GM12878 (cell line): ENCODE measurements around the gene GRB10. TPM values are rescaled to one million over a fixed set of nuclear protein-coding genes. Genes with fewer than 3 reads are reported as not detected.

Source experiments
- ATAC-seq: fragments of 200-7000 bp; cut with Tn5 transposase; 3 replicates; pipeline ENCODE4 v1.9.1; 2020; ENCODE audit warnings: mild to moderate bottlenecking, moderate library complexity
- BruUV-seq: library from RNA; stranded (reverse); fragments of 400-500 nt; replicated peaks from 2 replicates; lab custom pipeline; 2021; lab: Mats Ljungman, UMichigan
- CTCF ChIA-PET: fragments of 300-600 bp; sonication (Branson Sonifier 250); formaldehyde crosslinking; extraction: SDS; loops from one replicate; lab custom pipeline; 2021; ENCODE audit warnings: inconsistent platforms; lab: Yijun Ruan, JAX
- POLR2A ChIA-PET: fragments of 350-600 bp; formaldehyde crosslinking; extraction: SDS; loops from one replicate; lab custom pipeline; 2021; ENCODE audit warnings: inconsistent platforms; lab: Charles Lee
- RAD21 ChIA-PET: fragments of 300-600 bp; sonication (Branson Sonifier 250); formaldehyde crosslinking; loops from one replicate; lab custom pipeline; 2023; ENCODE audit warnings: antibody characterized with exemption; ENCODE audit not compliant: unreplicated experiment; lab: Charles Lee
- SMC1A ChIA-PET: fragments of 300-600 bp; sonication (Branson Sonifier 250); formaldehyde crosslinking; loops from one replicate; lab custom pipeline; 2023; ENCODE audit not compliant: unreplicated experiment, uncharacterized antibody; lab: Charles Lee
- DNase-seq: peaks from one replicate; pipeline ENCODE4 v3.0.0-alpha.2; 2011; ENCODE audit warnings: low read depth, low spot score
- FAIRE-seq: peaks from 3 replicates; lab custom pipeline; 2011; peaks lifted over from hg19 to GRCh38; lab: Jason Lieb, UNC
- H2AFZ ChIP-seq: 2 replicates; pipeline ENCODE4 v1.6.0; 2011; ENCODE audit warnings: low read depth, low read length, control low read depth; ENCODE audit not compliant: control insufficient read depth
- H3K27ac ChIP-seq: 2 replicates; pipeline ENCODE4 v1.5.1; 2011; ENCODE audit warnings: control low read depth; ENCODE audit not compliant: control insufficient read depth, insufficient read depth
- H3K27me3 ChIP-seq, 2 experiments: replicated peaks in 1 of 2; 2 replicates each; pipeline versions ENCODE4 v1.6.0 to v1.6.1; 2011; ENCODE audit warnings: low read length in 1 of 2; ENCODE audit not compliant: control insufficient read depth in 2 of 2, insufficient read depth in 2 of 2
- H3K36me3 ChIP-seq, 2 experiments: 2 replicates each; pipeline ENCODE4 v1.5.1; 2011; ENCODE audit warnings: low read length in 1 of 2; ENCODE audit not compliant: control insufficient read depth in 2 of 2, insufficient read depth in 2 of 2
- H3K4me1 ChIP-seq: 2 replicates; pipeline ENCODE4 v1.6.1; 2011; ENCODE audit warnings: mild to moderate bottlenecking, low read length, moderate library complexity, mixed read lengths; ENCODE audit not compliant: control insufficient read depth, insufficient read depth
- H3K4me2 ChIP-seq: 2 replicates; pipeline ENCODE4 v1.6.0; 2011; ENCODE audit warnings: control low read depth; ENCODE audit not compliant: control insufficient read depth, insufficient read depth
- H3K4me3 ChIP-seq: fragments of 200-600 bp; sonication (generic); 2 replicates; pipeline ENCODE4 v1.5.1; 2016
- H3K79me2 ChIP-seq: 2 replicates; pipeline ENCODE4 v1.6.0; 2011; ENCODE audit warnings: low read length; ENCODE audit not compliant: control insufficient read depth, insufficient read depth
- H3K9ac ChIP-seq: 2 replicates; pipeline ENCODE4 v1.8.0; 2011; ENCODE audit warnings: low read length, control low read depth, mixed read lengths; ENCODE audit not compliant: control insufficient read depth, insufficient read depth
- H3K9me3 ChIP-seq: replicated peaks from 3 replicates; pipeline ENCODE4 v1.5.1; 2011; ENCODE audit warnings: mild to moderate bottlenecking, low read length; ENCODE audit not compliant: control insufficient read depth, insufficient read depth
- H4K20me1 ChIP-seq: 2 replicates; pipeline ENCODE4 v1.6.0; 2011; ENCODE audit not compliant: control insufficient read depth, insufficient read depth
- ATF3 ChIP-seq: IDR thresholded peaks from 2 replicates; pipeline ENCODE4 v1.6.1; 2011; ENCODE audit warnings: low read depth, mild to moderate bottlenecking, low read length, moderate library complexity, borderline replicate concordance; ENCODE audit errors: extremely low read depth
- CHD1 ChIP-seq: IDR thresholded peaks from 2 replicates; pipeline ENCODE4 v1.6.1; 2012; ENCODE audit warnings: low read depth, low read length, improper control_type of control experiment
- FOXM1 ChIP-seq: IDR thresholded peaks from 2 replicates; pipeline ENCODE4 v1.6.1; 2012; ENCODE audit warnings: low read depth, mild to moderate bottlenecking, inconsistent platforms, low read length, moderate library complexity
- HDAC2 ChIP-seq: fragments of 200-600 bp; sonication (generic); IDR thresholded peaks from 2 replicates; pipeline ENCODE4 v1.6.1; 2017
- HSF1 ChIP-seq: fragments of 150-350 bp; IDR thresholded peaks from 2 replicates; pipeline ENCODE4 v1.6.1; 2014; ENCODE audit warnings: mild to moderate bottlenecking, low read depth, low read length
- IKZF2 ChIP-seq, 2 experiments: fragments of 450-650 bp; IDR thresholded peaks; 2 replicates each; pipeline ENCODE4 v1.6.1; 2017; ENCODE audit warnings: mild to moderate bottlenecking in 2 of 2, moderate library complexity in 2 of 2
- RBBP5 ChIP-seq: fragments of 200-600 bp; sonication (generic); conservative IDR thresholded peaks from 2 replicates; pipeline ENCODE4 v1.6.1; 2016
- WGBS: methylation state at CpG from one replicate; pipeline ENCODE4 v1.1.6; 2016; ENCODE audit warnings: low lambda C conversion rate; ENCODE audit not compliant: insufficient replicate concordance, insufficient coverage; ENCODE audit errors: missing lambda C conversion rate; 5-methylcytosine and 5-hydroxymethylcytosine counted together
- in situ Hi-C: fragments of 300-500 bp; cut with MboI; formaldehyde crosslinking; loops from 9 replicates; pipeline ENCODE4 v1.14.3; 2018; ENCODE audit warnings: mixed read lengths
- intact Hi-C: fragments of 100-400 bp; cut with micrococcal nuclease; formaldehyde crosslinking; loops from one replicate; pipeline ENCODE4 v1.14.2; 2022; ENCODE audit not compliant: unreplicated experiment
- polyA plus RNA-seq, 11 experiments: library from polyadenylated mRNA; depleted of rRNA in 4 of 11; unstranded in 6 of 11; stranded (reverse) in 5 of 11; fragments of >200 nt; fragmentation: Nextera tagmentation in 4 of 11; fragmentation: Illumina TruSeq in 1 of 11; extraction: Ambion mirVana in 4 of 11; extraction: Trizol in 1 of 11; gene quantifications; 1 replicate in 1 of 11; 2 replicates in 10 of 11; pipeline versions ENCODE4 v1.2.1 to v1.2.3, GENCODE V29; 2011 to 2016; ENCODE audit warnings: inconsistent platforms in 2 of 11, missing spikeins in 2 of 11, low read depth in 1 of 11
- total RNA-seq, 4 experiments: library from RNA; depleted of rRNA in 3 of 4; stranded (reverse); fragments of >200 nt in 3 of 4; fragmentation: Illumina TruSeq in 1 of 4; extraction: Trizol in 1 of 4; gene quantifications; 2 replicates each; pipeline versions ENCODE4 v1.2.1 to v1.2.3, GENCODE V29; 2013 to 2021

GRB10 gene
- total and polyA plus RNA-seq, 10 of the 15 experiments (the other 5 are each of a cell fraction or from before 2014, with no cell fraction given) = 0.04 to 0.33 TPM; not detected in 8

GRCh38 chr7:50556247-50556991, 226.3 kb downstream of the GRB10 start:
- intact Hi-C loops = no loop called here
- RAD21 ChIA-PET = no interaction called here
- H2AFZ ChIP-seq = no peak overlapping the region
- no peaks in the 10 kb centered on the region for H3K4me1 ChIP-seq
- SMC1A ChIA-PET = interaction anchor here (1.3 kb wide), 1 partner anchor 11 kb away, joined by 4 read pairs; no protein-coding TSS in a partner anchor
- peaks cover 0 to 2% of the 10 kb centered on the region in 2 experiments; a peak in 1 of 4 replicates for H3K27me3 ChIP-seq
- no peak overlapping the region for H3K4me3 ChIP-seq
- BruUV-seq = no TSS peak
- TF ChIP-seq RBBP5 (no peak), HDAC2 (no peak), FOXM1 (no peak), IKZF2 (IDR thresholded peaks at IDR 0.05) (no peak), HSF1 (no peak), ATF3 (no peak), CHD1 (no peak)
- H3K79me2 ChIP-seq = no peaks in the 10 kb centered on the region
- H3K4me2 ChIP-seq = no peak overlapping the region
- 25% methylated on average over 8 of the region's 8 CpGs for WGBS
- CTCF ChIA-PET = no interaction called here
- H3K9ac ChIP-seq = no peak overlapping the region
- H4K20me1 ChIP-seq = no peaks in the 10 kb centered on the region
- FAIRE-seq (no peak), DNase-seq (no peak), ATAC-seq (no peak)
- H3K27ac ChIP-seq = no peak overlapping the region
- H3K9me3 ChIP-seq = no peaks in the 10 kb centered on the region
- in situ Hi-C loops = no loop called here
- POLR2A ChIA-PET = no interaction called here
- H3K36me3 ChIP-seq = no peaks in the 10 kb centered on the region
